ENCODE results near the gene ZNF750.
A peak's percentile ranks its signal among the peaks of the same experiment; 100 is the strongest.

ZNF750 gene

GRCh38 chr17:82871056-82871775, 31.4 kb upstream of the ZNF750 start:
- DNase-seq (ENCODE audit: low read depth): no peak
- H3K4me1 ChIP-seq (ENCODE audit: control insufficient read depth, insufficient read depth, low read length): peaks cover 14% of the 10 kb centered on the region
- no peaks in the 10 kb centered on the region for H3K27me3 ChIP-seq (replicated peaks; ENCODE audit: control insufficient read depth, insufficient read depth, low read length)
- no peak overlapping the region for H3K9ac ChIP-seq (ENCODE audit: low read length)
- H3K9me3 ChIP-seq (ENCODE audit: control insufficient read depth, low read length): no peaks in the 10 kb centered on the region
- H3K36me3 ChIP-seq (ENCODE audit: control insufficient read depth, insufficient read depth, low read length, severe bottlenecking): peaks cover 17% of the 10 kb centered on the region
- H3K4me3 ChIP-seq (ENCODE audit: low read length): no peak overlapping the region

DNA sequence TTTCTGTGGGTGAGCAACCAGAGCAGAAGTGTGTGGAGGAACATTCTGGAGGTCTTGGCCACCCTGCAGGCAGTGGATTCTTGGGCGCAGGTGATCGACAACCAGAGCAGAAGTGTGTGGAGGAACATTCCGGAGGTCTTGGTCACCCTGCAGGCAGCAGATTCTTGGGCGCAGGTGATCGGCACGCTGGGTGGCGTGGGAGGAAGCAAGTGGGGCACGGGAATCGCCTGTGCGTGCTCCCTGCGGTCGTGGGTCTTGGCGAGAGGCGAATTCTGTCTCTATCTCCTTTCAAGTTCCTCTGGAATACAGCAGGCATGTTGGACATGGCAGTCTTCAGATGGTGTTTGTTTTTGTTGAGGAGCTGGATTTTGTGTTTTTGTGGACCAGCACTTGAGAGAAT, 30.7 kb upstream of the ZNF750 start:
- H3K27me3 ChIP-seq (replicated peaks; ENCODE audit: control insufficient read depth, insufficient read depth, low read length): no peaks in the 10 kb centered on the region

DNA sequence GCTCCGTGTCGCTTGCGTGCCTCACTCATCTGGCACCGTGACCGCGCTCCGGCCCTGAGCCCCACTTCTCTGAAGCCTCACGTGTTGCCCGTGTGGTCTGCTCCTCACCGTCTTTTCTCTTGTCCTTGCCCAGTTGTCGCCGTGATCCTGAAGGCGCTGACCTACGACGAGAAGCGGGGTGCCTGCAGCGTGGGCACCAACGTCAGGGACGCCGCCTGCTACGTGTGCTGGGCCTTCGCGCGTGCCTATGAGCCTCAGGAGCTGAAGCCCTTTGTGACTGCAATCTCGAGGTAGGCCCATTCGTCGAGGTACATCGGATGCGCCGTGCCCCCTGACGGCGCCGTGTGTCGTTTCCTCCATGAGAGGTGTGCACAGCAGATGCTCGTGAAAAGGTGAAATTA, 30.3 kb upstream of the ZNF750 start:
- Histone ChIP-seq H3K9ac (ENCODE audit: low read length) (no peak overlapping the region), H3K9me3 (ENCODE audit: control insufficient read depth, low read length) (no peaks in the 10 kb centered on the region), H3K36me3 (ENCODE audit: control insufficient read depth, insufficient read depth, low read length, severe bottlenecking) (peaks cover 17% of the 10 kb centered on the region), H3K4me3 (ENCODE audit: low read length) (no peak overlapping the region), H3K27me3 (replicated peaks; ENCODE audit: control insufficient read depth, insufficient read depth, low read length) (no peaks in the 10 kb centered on the region), H3K4me1 (ENCODE audit: control insufficient read depth, insufficient read depth, low read length) (peaks cover 9% of the 10 kb centered on the region)
- no peak for DNase-seq (ENCODE audit: low read depth)

More for the DNA sequence above, 30.7 kb upstream of the ZNF750 start:
- DNase-seq (ENCODE audit: low read depth): no peak
- no peaks in the 10 kb centered on the region for H3K9me3 ChIP-seq (ENCODE audit: control insufficient read depth, low read length)
- H3K9ac ChIP-seq (ENCODE audit: low read length): no peak overlapping the region
- no peak overlapping the region for H3K4me3 ChIP-seq (ENCODE audit: low read length)
- peaks cover 17% of the 10 kb centered on the region for H3K36me3 ChIP-seq (ENCODE audit: control insufficient read depth, insufficient read depth, low read length, severe bottlenecking)
- peaks cover 9% of the 10 kb centered on the region for H3K4me1 ChIP-seq (ENCODE audit: control insufficient read depth, insufficient read depth, low read length)

DNA sequence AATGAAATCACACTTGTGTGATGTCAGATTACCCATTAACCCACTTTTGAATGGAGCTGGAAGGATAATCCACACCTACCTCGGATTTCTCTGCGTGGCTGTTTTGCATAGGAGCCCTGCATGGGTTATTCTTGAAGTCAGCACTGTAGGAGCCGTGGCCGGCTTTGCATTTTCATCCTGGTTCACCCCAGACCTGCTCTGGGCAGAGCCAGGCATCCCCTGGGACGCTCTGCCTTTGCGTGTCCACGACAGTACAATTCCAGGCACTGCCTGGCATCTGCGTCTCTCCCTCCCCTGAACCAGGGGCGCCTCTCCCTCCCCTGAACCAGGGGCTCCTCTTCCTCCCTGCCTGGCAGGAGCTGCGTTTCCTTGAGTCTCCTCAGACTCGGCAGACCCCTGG, 29.7 kb upstream of the ZNF750 start:
- Histone ChIP-seq H3K36me3 (ENCODE audit: control insufficient read depth, insufficient read depth, low read length, severe bottlenecking) (peaks cover 17% of the 10 kb centered on the region), H3K4me1 (ENCODE audit: control insufficient read depth, insufficient read depth, low read length) (peaks cover 9% of the 10 kb centered on the region), H3K9ac (ENCODE audit: low read length) (no peak overlapping the region), H3K9me3 (ENCODE audit: control insufficient read depth, low read length) (no peaks in the 10 kb centered on the region), H3K27me3 (replicated peaks; ENCODE audit: control insufficient read depth, insufficient read depth, low read length) (no peaks in the 10 kb centered on the region), H3K4me3 (ENCODE audit: low read length) (no peak overlapping the region)
- DNase-seq (ENCODE audit: low read depth): no peak

- peaks cover 16% of the 10 kb centered on the region for H3K4me1 ChIP-seq (ENCODE audit: control insufficient read depth, insufficient read depth, low read length)
- H3K9me3 ChIP-seq (ENCODE audit: control insufficient read depth, low read length): no peaks in the 10 kb centered on the region
- peaks cover 17% of the 10 kb centered on the region for H3K36me3 ChIP-seq (ENCODE audit: control insufficient read depth, insufficient read depth, low read length, severe bottlenecking)
- no peak for DNase-seq (ENCODE audit: low read depth)
- no peak overlapping the region for H3K9ac ChIP-seq (ENCODE audit: low read length)
- no peak overlapping the region for H3K4me3 ChIP-seq (ENCODE audit: low read length)
- H3K27me3 ChIP-seq (replicated peaks; ENCODE audit: control insufficient read depth, insufficient read depth, low read length): no peaks in the 10 kb centered on the region
These were observed 28.9 kb upstream of the ZNF750 start for GRCh38 chr17:82868715-82869131.

- H3K9me3 ChIP-seq (ENCODE audit: control insufficient read depth, low read length): no peaks in the 10 kb centered on the region
- peaks cover 16% of the 10 kb centered on the region for H3K4me1 ChIP-seq (ENCODE audit: control insufficient read depth, insufficient read depth, low read length)
- DNase-seq (ENCODE audit: low read depth): no peak
These were observed 28.0 kb upstream of the ZNF750 start for GRCh38 chr17:82867763-82868325.

GRCh38 chr17:82866590-82867191, 26.9 kb upstream of the ZNF750 start:
- no peak overlapping the region for H3K4me3 ChIP-seq (ENCODE audit: low read length)
- H3K36me3 ChIP-seq (ENCODE audit: control insufficient read depth, insufficient read depth, low read length, severe bottlenecking): peaks cover 9% of the 10 kb centered on the region
- H3K27me3 ChIP-seq (replicated peaks; ENCODE audit: control insufficient read depth, insufficient read depth, low read length): no peaks in the 10 kb centered on the region
- H3K9ac ChIP-seq (ENCODE audit: low read length): peak overlapping the region; percentile 58
- H3K4me1 ChIP-seq (ENCODE audit: control insufficient read depth, insufficient read depth, low read length): peaks cover 16% of the 10 kb centered on the region
- DNase-seq (ENCODE audit: low read depth): peak; percentile 56
- H3K9me3 ChIP-seq (ENCODE audit: control insufficient read depth, low read length): no peaks in the 10 kb centered on the region

More at GRCh38 chr17:82867763-82868325, 28.0 kb upstream of the ZNF750 start:
- Histone ChIP-seq H3K27me3 (replicated peaks; ENCODE audit: control insufficient read depth, insufficient read depth, low read length) (no peaks in the 10 kb centered on the region), H3K4me3 (ENCODE audit: low read length) (no peak overlapping the region), H3K36me3 (ENCODE audit: control insufficient read depth, insufficient read depth, low read length, severe bottlenecking) (peaks cover 17% of the 10 kb centered on the region), H3K9ac (ENCODE audit: low read length) (no peak overlapping the region)

DNA sequence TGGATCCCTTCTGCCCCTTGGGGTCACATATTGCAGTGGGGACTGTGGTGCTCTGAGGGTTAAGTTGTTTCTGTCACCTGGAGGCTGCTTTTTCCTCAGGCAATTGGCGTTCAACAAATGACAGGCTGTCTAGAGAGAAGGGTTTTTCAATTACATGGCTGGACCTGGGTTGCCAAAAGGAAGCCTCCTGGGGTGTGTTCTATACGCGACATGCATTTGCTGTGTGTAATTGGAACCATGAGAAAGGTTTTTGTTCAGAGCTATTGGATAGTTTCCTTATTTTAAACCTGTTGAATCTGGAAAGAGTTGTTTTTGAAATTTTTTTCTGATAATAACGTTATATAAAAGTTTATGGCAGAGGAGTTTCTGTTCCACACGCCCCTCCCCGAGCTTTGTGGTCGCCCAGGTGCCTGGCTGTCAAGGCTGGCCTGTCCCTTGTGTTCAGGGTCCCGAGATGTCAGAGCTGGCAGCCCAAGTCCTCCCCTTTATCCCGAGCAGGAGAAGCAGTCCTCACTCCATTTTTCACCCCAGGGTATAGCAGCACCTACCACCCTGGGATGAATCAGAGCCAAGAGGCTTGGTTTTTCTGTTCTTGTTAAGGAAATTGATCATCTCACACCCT, 26.1 kb upstream of the ZNF750 start:
- peak overlapping the region; percentile 58 for H3K9ac ChIP-seq (ENCODE audit: low read length)
- no peaks in the 10 kb centered on the region for H3K27me3 ChIP-seq (replicated peaks; ENCODE audit: control insufficient read depth, insufficient read depth, low read length)
- DNase-seq (ENCODE audit: low read depth): no peak
- H3K9me3 ChIP-seq (ENCODE audit: control insufficient read depth, low read length): no peaks in the 10 kb centered on the region
- no peak overlapping the region for H3K4me3 ChIP-seq (ENCODE audit: low read length)
- peaks cover 16% of the 10 kb centered on the region for H3K4me1 ChIP-seq (ENCODE audit: control insufficient read depth, insufficient read depth, low read length)
- peaks cover 5% of the 10 kb centered on the region for H3K36me3 ChIP-seq (ENCODE audit: control insufficient read depth, insufficient read depth, low read length, severe bottlenecking)

DNA sequence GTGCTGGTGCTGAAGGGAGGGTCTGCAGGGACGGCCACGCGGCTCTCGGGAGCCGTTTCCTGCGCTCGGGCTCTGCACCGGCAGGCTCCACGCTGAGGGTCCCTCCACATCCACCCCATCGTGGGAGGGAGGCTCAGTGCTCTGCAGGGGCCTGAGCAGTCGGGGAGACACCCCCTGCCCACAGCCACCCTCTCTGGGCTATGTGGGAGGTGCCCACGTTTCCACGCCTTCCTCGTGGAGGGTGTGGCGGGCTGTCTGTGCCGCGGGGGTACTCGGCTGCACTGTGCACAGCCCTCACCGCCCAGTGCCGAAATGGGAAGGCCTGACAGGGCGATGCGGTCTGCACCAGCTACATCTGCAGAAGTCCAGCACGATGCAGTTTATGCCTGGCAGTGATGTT, 25.5 kb upstream of the ZNF750 start:
- Histone ChIP-seq H3K4me3 (ENCODE audit: low read length) (no peak overlapping the region), H3K36me3 (ENCODE audit: control insufficient read depth, insufficient read depth, low read length, severe bottlenecking) (peaks cover 2% of the 10 kb centered on the region), H3K9me3 (ENCODE audit: control insufficient read depth, low read length) (no peaks in the 10 kb centered on the region), H3K27me3 (replicated peaks; ENCODE audit: control insufficient read depth, insufficient read depth, low read length) (no peaks in the 10 kb centered on the region), H3K9ac (ENCODE audit: low read length) (no peak overlapping the region), H3K4me1 (ENCODE audit: control insufficient read depth, insufficient read depth, low read length) (peaks cover 18% of the 10 kb centered on the region)
- no peak for DNase-seq (ENCODE audit: low read depth)

DNA sequence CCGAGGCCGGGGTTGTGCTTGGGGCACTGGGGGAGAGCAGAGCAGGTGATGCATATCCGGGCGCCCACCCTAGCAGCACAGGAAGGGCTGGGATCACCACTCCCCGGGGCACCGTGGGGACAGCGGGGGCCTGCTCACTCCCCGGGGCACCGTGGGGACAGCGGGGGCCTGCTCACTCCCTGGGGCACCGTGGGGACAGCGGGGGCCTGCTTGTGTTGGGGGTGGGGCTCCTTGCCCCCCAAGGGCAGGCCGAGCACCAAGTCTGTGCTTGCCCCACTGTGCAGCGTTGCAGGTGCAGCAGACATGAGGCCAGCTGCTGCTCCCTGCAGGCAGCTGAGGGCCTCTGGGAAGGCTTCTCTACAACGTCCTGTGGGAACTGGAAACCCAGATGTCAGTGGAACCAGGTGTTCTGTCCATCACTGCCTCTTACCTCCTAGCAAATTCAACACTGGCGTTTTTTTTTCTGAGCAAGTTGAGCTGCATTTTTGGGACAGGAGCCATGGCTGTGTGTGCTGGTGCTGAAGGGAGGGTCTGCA, 25.0 kb upstream of the ZNF750 start:
- DNase-seq (ENCODE audit: low read depth): no peak
- Histone ChIP-seq H3K9ac (ENCODE audit: low read length) (no peak overlapping the region), H3K36me3 (ENCODE audit: control insufficient read depth, insufficient read depth, low read length, severe bottlenecking) (no peaks in the 10 kb centered on the region), H3K4me3 (ENCODE audit: low read length) (no peak overlapping the region), H3K4me1 (ENCODE audit: control insufficient read depth, insufficient read depth, low read length) (peaks cover 23% of the 10 kb centered on the region), H3K27me3 (replicated peaks; ENCODE audit: control insufficient read depth, insufficient read depth, low read length) (no peaks in the 10 kb centered on the region), H3K9me3 (ENCODE audit: control insufficient read depth, low read length) (no peaks in the 10 kb centered on the region)

Data from adipocyte (in vitro differentiated cells).